ENCODE data around the gene TMEM169.
"Not testable (repeated sequence)": the region's sequence is repeated elsewhere in the genome, so short reads cannot be mapped to it uniquely, and the experiment has no call there.

The TMEM169 gene

GRCh38 chr2:216072473-216072872 lies 9.2 kb upstream of the TMEM169 start:
- DNase-seq, result no peak

GRCh38 chr2:216073773-216074172 lies 7.9 kb upstream of the TMEM169 start:
- DNase-seq, result no peak

GRCh38 chr2:216074380-216074779 lies 7.3 kb upstream of the TMEM169 start:
- no peak for DNase-seq

GRCh38 chr2:216074794-216075193 lies 6.9 kb upstream of the TMEM169 start:
- DNase-seq, result no peak

GRCh38 chr2:216075510-216076485 lies 5.9 kb upstream of the TMEM169 start:
- no peak for DNase-seq

- DNase-seq, result no peak
Measured at GRCh38 chr2:216078776-216079175, 2.9 kb upstream of the TMEM169 start.

- not testable (repeated sequence) for DNase-seq
Measured at GRCh38 chr2:216080048-216080447, 1.7 kb upstream of the TMEM169 start.

- no peak for DNase-seq
Measured at GRCh38 chr2:216081012-216081411, 707 bp upstream of the TMEM169 start.

GRCh38 chr2:216082117-216082711 lies 495 bp downstream of the TMEM169 start:
- DNase-seq, result peak in 1 of 2 experiments; percentile 37

- DNase-seq, result peak in 1 of 2 experiments; percentile 30
Measured at GRCh38 chr2:216082805-216083204, 1.1 kb downstream of the TMEM169 start.

- peak; percentile 77 to 91 for DNase-seq
Measured at GRCh38 chr2:216083464-216084281, 2.0 kb downstream of the TMEM169 start.

GRCh38 chr2:216084547-216084946 lies 2.8 kb downstream of the TMEM169 start:
- peak in 1 of 2 experiments; percentile 55 for DNase-seq

GRCh38 chr2:216086207-216086893 lies 4.6 kb downstream of the TMEM169 start:
- DNase-seq, result no peak

GRCh38 chr2:216090369-216090786 lies 8.7 kb downstream of the TMEM169 start:
- DNase-seq, result no peak

GRCh38 chr2:216092646-216093045 lies 10.9 kb downstream of the TMEM169 start:
- DNase-seq, result no peak

GRCh38 chr2:216094701-216095100 lies 13.0 kb downstream of the TMEM169 start:
- no peak for DNase-seq

- DNase-seq, result no peak
Measured at GRCh38 chr2:216098421-216099334, 17.0 kb downstream of the TMEM169 start.

GRCh38 chr2:216101109-216101508 lies 19.4 kb downstream of the TMEM169 start:
- no peak for DNase-seq

GRCh38 chr2:216103213-216103612 lies 21.5 kb downstream of the TMEM169 start:
- DNase-seq, result no peak

- no peak for DNase-seq
Measured at GRCh38 chr2:216104691-216105090, 23.0 kb downstream of the TMEM169 start.

GRCh38 chr2:216107320-216107719 lies 25.6 kb downstream of the TMEM169 start:
- no peak for DNase-seq

All from NCI-H524 (cell line).